SK-MEL-5 (cell line): ENCODE data around the gene PASK. TPM values are rescaled to one million over a fixed set of nuclear protein-coding genes. Genes with fewer than 3 reads are reported as not detected.

Source experiments
- DNase-seq: peaks from one replicate; pipeline ENCODE4 v3.0.0-alpha.2; 2016; ENCODE audit warnings: low read depth, low spot score
- in situ Hi-C: cut with HindIII; loops from 2 replicates; pipeline ENCODE4 v1.10.0; 2016; ENCODE audit warnings: low sequenced_read_pairs, high pct_unique_total_duplicates, low pct_unique_long_range_greater_than_20kb
- total RNA-seq: library from RNA; depleted of rRNA; stranded (reverse); fragments of >200 nt; shearing (Covaris generic); gene quantifications from 2 replicates; pipeline ENCODE4 v1.2.3, GENCODE V29; 2014

PASK gene
- total RNA-seq, 1 experiment from 2014 or later = 2.8 TPM

GRCh38 chr2:241184901-241185300, 35.6 kb upstream of the PASK start:
- in situ Hi-C loops = no loop called here
- DNase-seq = no peak

GRCh38 chr2:241183221-241183620, 33.9 kb upstream of the PASK start:
- in situ Hi-C loops = no loop called here
- no peak for DNase-seq

GRCh38 chr2:241182531-241183133, 33.4 kb upstream of the PASK start:
- DNase-seq = no peak
- in situ Hi-C loops = no loop called here

- no peak for DNase-seq
- in situ Hi-C loops = no loop called here
Observed at GRCh38 chr2:241182126-241182525, 32.9 kb upstream of the PASK start.

- no peak for DNase-seq
- in situ Hi-C loops = no loop called here
Observed at GRCh38 chr2:241180495-241180894, 31.2 kb upstream of the PASK start.

GRCh38 chr2:241179899-241180298, 30.6 kb upstream of the PASK start:
- no peak for DNase-seq
- in situ Hi-C loops = no loop called here

GRCh38 chr2:241178961-241179360, 29.7 kb upstream of the PASK start:
- in situ Hi-C loops = no loop called here

GRCh38 chr2:241177526-241178334, 28.5 kb upstream of the PASK start:
- in situ Hi-C loops = no loop called here

More at GRCh38 chr2:241178961-241179360, 29.7 kb upstream of the PASK start:
- DNase-seq = no peak

GRCh38 chr2:241173557-241173956, 24.3 kb upstream of the PASK start:
- in situ Hi-C loops = no loop called here
- DNase-seq = no peak

More at GRCh38 chr2:241177526-241178334, 28.5 kb upstream of the PASK start:
- no peak for DNase-seq

- no peak for DNase-seq
- in situ Hi-C loops = no loop called here
Observed at GRCh38 chr2:241168366-241168765, 19.1 kb upstream of the PASK start.

- in situ Hi-C loops = no loop called here
Observed at GRCh38 chr2:241163601-241164118, 14.4 kb upstream of the PASK start.

GRCh38 chr2:241161646-241162281, 12.5 kb upstream of the PASK start:
- no peak for DNase-seq
- in situ Hi-C loops = no loop called here

More at GRCh38 chr2:241163601-241164118, 14.4 kb upstream of the PASK start:
- DNase-seq = no peak

GRCh38 chr2:241160318-241160717, 11.0 kb upstream of the PASK start:
- no peak for DNase-seq
- in situ Hi-C loops = no loop called here

GRCh38 chr2:241159116-241159515, 9.8 kb upstream of the PASK start:
- no peak for DNase-seq
- in situ Hi-C loops = no loop called here

- in situ Hi-C loops = no loop called here
- no peak for DNase-seq
Observed at GRCh38 chr2:241158546-241158900, 9.3 kb upstream of the PASK start.

GRCh38 chr2:241157841-241158545, 8.7 kb upstream of the PASK start:
- no peak for DNase-seq
- in situ Hi-C loops = no loop called here

GRCh38 chr2:241156971-241157441, 7.7 kb upstream of the PASK start:
- no peak for DNase-seq
- in situ Hi-C loops = no loop called here

GRCh38 chr2:241155936-241156335, 6.7 kb upstream of the PASK start:
- in situ Hi-C loops = no loop called here
- no peak for DNase-seq
